HCEC 1CT (cell line): ENCODE data around the gene SRMS.
A peak's percentile ranks its signal among the peaks of the same experiment; 100 is the strongest.
"Not testable (repeated sequence)": the region's sequence is repeated elsewhere in the genome, so short reads cannot be mapped to it uniquely, and the experiment has no call there.

Source experiments
- DNase-seq: peaks from one replicate; pipeline ENCODE4 v3.0.0-alpha.2; 2017

The SRMS gene

DNA sequence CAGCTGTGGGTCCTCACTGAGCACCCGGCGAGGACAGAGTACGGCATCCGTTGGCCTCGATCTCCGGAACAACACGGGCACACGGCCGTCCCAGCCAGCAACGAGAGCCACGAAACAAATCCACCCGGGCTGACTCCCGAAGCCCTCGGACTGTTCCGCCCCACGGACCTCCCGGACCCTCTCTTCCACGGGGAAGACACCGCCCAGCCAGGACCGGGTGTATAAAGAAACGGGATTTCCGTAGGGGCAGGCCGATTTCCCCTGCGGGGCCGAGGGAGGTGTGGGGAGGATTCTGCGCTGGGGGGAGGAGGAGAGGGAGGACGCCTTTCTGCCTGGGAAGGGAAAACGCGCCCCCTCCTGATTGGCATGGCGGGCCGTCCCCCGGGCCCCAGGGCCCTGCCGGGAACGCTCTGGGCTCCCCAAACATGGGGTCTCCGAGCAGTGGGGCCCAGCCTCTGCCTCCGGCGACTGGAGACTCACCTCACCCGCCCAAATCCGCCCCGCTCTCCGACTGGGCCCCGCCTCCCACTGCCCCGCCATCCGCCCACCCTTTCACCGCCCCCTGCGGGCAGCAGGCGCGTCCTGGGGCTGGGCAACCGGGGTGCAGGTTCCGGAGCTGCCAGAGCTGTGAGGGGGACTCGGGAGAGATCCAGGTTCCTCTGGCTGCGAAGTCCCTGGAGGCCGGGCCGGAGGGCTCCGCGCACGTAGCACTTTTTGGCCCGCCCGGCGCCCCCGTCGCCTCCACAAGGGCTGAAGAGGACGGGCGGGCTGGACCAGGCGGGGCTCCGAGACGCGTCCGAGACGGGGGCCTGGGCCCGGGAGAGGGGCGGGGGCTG is 27.7 kb downstream of the SRMS start:
- DNase-seq, result peak; percentile 63

DNA sequence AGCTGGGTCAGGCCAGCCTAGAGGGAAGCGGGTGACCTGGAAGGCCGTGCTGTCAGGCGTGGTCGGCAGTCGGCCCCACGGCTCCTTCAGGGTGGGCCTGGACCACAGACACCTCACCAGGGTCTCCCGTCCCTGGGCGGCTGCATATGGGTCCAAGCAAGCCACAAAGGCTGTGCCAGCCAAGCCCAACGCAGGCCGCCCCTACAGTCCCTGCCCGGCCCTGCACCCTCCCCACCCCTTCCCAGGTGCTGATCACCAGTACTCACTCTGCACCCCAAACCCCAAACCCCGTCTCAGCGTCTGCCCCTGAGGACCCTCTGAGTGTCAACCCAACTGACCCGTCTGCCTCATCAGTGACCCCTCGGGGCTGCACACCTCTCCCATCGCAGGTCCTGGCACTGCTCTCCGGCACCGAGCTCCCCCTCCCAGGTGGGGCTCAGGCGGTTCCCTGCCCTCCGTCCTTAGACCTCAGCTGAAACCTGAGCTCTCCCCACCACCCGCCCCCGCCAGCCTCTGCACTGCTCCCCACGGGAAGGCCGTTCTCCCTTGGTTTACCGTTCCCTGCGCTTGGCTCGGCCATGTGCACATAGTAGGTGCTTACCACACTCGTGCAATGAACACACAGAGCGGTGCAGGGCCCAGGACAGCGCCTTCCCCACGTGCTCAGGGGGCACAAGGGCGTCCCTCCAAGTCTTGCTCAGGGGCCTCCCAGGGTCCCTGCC is 28.4 kb downstream of the SRMS start:
- no peak for DNase-seq

DNA sequence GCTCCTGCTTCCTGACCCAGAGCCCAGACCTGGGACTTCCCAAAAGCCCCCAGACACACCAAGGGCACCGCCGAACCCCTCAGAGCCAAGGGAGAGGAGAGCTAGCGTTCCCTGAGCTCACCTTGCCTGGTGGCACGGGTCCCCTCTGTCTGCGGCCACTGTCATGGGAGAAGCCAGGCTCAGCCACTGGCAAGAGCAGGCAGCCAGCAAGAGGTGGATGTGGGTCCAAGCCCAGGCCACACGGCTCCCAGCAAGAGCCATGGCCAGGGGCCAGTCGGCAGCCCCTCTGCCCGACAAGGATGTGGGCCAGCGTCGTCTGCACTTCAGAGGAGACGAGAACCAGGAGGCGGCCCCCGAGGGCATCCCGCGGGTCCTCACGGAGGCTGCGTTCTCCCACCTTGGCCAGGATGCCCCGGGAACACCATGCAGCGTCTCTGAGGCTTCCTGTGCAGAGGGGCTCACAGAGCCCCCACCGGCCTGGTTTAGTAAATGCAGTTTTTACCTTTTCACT is 29.1 kb downstream of the SRMS start:
- no peak for DNase-seq

DNA sequence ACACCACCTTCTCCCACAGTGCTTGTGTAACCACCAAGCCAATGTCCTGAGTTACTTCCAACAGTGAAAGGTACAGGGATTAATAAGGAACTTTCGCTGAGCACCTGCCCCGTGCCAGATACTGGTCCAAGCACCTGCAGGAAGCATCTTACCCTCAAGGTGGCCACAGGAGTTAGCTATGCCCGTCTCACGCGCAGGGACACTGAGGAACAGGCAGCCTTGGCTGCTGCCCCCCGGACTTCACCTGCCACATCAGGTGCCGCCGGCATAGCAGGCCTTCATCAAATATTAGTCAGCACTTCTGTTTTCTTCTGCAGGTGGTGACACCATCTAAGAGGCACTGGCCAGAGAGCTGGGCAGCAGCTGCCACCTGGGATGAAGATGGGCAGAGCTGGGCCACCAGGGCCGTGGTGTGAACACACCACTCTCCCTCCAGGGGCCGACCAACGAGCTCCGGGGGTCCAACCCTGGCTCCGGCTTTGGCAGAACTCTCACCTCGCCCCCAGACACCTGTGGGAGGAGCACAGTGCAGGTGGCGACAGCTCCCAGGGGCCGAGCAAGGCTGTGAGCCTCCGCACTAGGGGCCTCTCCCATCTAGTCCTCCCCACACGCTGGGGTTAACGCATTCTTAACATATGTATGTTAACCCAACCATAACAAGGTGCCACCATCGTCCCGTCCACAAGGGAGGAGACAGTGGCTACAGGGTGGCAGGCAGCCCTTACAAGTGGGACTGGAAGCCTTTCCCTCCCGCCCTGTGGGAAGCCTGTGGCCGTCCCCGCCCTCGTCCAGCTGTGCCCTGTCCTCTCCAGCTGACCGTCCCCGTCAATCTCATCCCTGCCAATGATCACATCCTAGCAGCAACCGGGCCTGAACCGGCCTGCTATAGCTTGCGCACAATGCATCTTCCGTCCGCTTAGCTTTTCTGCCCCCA is 29.9 kb downstream of the SRMS start:
- DNase-seq, result no peak

DNA sequence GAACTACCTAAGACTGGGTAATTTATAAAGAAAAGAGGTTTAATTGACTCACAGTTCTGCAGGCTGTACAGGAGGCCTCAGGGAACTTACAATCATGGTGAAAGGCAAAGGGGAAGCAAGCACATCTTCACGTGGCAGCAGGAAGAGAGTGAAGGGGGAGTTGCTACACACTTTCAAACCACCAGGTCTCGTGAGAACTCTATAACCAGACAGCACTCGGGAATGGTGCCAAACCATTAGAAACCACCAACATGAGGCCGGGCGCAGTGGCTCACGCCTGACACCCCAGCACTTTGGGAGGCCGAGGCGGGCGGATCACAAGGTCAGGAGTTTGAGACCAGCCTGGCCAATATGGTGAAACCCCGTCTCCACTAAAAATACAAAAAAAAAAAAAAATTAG is 33.0 kb downstream of the SRMS start:
- DNase-seq, result not testable (repeated sequence)

DNA sequence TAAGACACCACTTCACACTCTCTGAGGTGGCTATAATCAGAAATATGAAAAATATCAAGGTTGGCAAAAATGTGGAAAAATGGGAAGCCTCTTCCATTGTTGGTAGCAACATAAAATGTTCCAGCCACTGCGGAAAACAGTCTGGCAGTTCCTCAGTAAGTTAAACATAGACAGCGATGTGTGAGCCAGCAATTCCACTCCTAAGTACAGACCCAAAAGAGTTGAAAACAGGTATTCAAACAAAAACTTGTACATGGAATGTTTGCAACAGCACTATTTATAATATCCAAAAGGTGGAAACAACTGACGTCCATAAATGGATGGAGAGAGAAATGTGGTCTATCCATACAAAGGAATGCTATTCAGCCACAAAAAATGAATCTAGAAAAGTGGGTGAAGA is 34.3 kb downstream of the SRMS start:
- no peak for DNase-seq

DNA sequence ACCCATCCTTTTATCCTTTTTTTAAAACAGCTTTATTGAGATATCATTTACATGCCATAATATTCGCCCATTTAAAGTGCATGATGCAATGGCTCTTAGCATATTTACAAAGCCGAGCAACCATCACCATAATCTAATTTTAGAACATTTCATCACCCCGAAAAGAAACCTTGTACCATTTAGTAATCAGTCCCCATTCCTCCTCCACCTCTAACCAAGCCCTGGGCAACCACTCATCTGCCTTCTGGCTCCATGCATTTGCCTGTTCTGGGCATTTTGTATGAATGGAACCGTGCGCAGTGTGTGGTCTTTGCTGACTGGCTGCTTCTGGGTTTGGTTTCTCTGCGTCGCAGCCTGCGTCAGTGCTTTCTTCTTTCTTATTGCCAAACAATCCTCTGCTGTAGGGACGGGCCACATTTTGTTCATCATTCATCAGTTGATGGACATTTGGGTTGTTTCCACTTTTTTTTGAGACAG is 38.4 kb downstream of the SRMS start:
- DNase-seq, result no peak

DNA sequence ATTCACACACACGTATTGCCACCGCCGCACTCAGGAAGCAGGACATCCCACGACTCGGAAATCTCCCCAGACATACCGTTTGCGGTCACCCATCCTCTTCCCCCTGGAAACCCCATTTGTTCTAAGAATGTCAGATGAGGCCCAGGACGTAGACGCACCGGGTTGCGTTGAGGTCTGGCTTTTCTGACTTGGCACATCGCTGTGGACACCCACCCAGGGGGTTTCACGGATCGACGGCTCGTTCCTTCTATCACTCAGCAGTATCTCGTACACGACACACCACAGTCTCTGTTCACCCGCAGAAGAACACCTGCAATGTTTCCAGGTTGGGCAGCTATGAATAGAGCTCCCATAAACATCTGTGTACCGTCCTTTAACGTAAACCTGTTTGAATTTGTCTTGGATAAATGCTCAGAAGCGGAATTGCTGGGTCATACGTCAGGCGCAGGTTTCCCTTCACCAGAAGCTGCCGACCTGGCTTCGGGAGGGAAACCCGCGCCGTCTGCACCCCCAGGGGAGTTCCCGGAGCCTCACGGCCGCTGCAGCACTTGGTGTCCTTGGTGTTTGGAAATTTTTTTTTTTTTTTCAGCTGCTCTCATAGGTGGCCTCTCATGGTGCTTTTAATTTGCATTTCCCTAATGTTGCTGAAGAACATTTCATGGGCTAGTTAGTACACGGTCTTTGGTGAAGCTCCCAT is 39.3 kb downstream of the SRMS start:
- no peak for DNase-seq

DNA sequence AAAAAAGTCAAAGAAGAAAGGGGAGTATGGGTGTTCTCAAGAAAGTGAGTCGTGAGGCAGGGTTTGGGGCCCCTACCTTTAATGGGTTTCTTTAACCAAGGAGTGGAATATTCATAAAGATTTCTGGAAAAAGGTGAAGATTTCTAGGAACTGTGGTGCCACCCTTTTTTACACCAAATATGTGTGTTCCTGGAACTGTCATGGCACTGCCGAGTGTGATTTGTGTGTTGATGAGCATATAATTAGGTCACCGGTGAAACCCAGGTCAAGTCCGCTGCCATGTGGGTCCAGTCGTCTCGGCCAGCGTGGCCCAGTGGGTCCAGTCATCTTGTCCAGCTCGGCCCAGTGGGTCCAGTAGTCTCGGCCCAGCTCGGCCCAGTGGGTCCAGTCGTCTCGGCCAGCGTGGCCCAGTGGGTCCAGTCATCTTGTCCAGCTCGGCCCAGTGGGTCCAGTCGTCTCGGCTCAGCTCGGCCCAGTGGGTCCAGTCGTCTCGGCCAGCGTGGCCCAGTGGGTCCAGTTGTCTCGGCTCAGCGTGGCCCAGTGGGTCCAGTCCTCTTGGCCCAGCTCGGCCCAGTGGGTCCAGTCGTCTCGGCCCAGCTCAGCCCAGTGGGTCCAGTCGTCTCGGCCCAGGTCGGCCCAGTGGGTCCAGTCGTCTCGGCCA is 40.3 kb downstream of the SRMS start:
- no peak for DNase-seq

DNA sequence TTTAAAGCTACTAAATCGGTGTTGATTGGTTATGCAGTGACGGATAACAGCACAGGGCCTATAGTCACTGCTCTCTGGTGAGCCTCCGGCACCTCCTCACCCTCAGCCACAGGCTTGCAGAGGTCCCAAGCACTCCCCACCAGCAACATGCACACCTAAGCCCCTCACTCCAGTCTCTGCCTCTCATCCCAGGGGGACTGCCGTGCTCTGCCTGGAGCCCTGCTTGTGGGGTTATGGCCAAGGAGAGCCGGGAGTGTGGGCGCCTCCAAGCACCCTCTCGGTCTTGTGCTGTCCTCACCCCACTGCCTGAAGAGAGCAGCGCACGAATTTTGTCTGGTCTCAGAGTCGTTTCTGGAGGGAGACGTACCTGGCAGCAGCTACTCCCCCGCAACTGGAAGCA is 41.8 kb downstream of the SRMS start:
- no peak for DNase-seq

DNA sequence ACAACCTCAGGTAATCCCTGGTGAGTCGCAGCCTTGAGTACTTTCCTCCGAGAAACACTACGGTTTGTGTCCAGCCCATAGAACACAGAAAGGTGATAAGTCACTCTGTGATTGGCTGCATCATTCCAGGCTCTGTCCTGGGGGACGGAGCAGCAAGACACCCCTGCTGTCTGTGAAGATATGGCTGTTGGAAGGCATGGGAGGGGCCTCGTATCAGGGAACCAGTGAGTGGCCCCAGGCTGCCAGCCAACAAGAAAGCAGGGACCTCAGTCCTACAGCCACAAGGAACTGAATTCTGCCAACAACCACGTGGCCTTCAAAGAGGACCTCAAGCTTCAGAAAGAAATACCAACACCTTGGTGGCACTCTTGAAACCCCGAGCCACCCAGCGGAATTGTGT is 42.3 kb downstream of the SRMS start:
- no peak for DNase-seq

DNA sequence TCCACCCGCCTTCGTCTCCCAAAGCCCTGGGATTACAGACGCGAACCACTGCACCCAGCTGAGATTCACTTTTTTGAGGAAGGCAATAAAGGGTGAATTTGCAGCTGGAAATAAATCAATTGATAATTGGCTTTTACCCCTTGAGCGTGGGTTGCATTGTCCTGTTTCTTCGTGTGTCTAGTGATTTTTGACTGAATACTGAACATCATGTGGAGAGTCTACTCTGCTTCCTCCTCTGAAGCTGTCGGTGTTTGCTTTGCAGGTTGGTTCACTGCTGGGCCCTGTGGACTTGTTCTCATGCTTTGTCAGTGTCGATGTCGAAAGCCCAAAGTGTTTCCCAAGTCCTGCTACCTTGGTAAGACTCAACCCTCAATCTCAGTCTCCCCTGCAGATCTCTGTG is 42.9 kb downstream of the SRMS start:
- DNase-seq, result no peak

DNA sequence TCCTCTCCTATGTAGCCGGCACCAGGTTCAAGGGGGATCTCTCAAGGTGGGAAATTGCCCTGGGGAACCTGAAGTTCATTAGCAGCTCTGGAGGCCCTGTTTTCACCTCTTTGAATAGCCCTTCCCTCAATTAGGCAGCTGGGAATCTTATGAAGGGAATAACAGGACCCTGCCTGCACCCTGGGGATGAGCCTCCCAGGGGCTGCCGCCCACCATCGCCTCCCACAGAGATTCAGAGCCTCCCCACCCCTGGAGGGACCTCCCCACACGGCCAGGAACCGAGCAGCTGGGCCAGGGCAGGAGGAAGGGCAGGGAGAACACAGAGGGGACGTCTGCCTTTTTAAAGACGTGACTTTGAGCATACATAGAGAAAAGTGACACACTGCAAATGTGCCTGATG is 44.0 kb downstream of the SRMS start:
- no peak for DNase-seq

DNA sequence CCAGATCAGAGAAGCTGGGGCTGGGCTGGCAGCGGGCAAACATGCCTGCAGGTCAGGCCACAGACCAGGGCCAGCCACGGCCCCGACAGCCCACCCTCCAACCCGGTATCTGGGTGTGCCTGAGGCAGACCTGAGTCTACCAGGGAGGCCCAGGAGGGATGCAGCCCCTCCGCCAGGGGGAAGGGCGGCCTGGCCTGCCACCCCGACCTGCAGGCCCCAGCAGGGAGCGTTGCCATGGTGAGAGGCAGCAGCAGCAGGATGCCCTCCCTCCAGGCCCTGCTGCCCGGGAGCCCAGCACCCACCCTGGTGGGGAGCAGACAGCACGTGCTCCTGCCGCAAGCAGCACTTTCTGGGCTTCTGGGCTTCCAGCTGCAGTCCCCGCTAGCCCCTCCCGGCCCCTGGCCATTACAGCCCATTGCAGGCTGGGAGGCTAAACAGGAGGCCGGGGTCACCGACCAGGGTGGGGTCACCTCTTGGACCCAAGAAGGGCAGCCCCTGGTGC is 44.8 kb downstream of the SRMS start:
- no peak for DNase-seq

DNA sequence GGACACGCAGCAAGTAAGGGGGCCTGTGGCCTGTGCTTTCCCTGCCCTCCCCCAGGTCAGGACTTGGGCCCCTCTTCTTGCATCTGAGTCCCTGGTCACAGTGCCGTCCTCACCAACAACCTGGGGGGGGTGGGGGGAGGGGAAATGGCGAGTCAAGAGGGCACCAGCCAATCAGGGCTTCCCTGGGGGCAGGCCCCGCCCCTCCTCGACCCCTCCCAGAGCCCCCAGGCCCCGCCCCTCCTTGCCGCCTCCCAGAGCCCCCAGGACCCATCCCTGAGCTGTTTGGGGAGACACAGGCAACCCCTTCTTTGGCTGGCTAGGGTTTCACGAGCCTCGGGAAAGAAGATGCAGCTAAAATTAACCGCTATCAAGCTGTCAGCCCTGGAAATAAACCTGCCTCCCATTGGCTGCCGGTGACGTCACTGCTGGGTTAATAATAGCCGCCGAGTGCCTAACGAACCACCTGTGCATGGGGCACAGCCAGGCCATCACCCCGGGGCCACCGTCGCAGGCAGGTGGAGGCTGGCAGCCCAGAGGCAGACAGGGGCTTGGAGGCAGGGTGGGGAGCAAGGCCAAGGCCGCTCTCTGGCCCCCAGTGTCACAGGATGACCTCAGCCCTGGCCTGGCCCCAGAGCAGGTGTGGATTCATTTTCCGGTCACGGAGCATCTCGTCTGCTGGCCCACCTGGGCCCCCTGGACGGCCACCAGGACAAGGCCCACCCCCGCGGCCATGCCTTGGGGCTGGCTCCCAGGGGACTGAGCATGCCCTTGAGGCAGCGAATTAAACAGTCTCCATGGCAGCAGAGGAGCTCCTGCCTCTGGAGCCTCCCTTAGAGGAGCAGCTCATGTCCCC is 45.5 kb downstream of the SRMS start:
- no peak for DNase-seq

DNA sequence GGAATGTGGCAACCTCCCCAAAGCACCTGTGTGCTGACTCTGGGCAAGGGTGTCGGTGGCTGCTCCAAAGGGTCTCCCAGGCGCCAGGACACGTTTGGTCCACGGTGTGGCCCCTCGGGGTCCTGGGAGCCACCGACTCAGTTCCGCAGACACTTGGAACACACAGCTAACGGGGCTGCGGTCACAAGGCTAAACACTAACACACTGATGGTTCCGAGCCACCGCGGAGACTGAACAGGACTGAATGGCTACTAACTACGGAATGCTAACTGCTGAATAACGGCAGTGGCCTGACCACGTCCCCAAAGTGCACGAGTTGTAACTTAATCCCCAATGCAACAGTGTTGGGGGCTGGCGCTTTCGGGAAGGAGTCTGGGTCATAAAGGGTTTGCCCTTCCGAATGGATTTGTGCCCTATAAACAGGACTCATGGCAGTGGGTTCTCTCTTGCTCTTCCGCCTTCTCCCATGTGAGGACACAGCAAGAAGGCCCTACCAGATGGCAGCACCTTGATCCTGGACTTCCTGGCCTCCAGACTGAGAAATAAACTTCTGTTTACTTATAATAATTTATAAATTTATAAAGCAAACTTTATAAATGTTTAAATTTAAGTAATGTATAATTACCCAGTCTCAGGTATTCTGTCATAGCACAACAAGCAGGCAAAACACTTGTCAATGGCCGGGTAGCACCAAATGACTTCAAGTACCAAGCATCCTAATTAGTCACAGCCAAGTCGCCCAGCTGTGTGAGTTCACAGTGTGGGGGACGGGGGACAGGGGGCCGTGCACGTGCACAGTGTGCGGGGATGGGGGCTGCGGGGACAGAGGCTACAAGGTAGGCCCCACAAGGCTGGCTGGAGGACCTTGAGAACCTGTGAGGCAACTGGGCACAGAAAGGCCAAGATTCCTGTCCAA is 46.4 kb downstream of the SRMS start:
- no peak for DNase-seq

DNA sequence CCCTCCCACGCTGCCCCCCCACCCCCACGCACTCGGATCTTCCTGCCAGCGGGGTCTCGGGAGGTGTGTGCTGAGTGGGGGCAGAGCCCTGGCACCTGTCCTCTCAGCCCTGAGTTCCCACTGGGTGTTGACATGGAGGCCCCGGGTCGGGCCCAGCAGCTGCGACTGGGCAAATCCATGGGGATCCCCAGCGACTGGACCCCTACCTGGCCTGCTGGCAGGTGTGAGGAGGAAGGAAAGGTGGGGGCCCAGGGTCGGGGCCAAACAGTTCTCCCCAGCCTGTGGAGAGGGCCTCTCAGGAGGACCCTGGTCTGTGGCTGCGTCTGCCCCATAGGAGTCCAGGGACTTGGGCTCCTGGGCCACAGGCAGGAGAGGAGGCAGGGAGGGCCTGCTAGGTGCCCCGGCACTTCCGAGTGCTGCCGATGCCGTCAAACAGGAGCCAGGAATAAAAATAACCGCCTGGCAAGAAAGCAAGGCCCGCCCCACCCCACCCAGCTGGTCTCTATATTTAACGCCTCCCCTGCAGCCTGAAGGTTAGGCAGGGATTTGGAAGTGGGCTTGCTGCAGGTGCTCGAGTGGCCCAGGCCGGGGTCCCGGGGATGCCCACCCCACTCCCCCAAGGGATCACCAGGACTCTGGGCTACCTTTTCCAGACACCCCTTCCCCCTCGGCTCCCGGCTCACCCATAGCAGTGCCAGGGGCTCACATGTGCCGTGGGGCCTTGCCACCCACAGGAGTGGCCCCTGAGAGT is 47.2 kb downstream of the SRMS start:
- no peak for DNase-seq

DNA sequence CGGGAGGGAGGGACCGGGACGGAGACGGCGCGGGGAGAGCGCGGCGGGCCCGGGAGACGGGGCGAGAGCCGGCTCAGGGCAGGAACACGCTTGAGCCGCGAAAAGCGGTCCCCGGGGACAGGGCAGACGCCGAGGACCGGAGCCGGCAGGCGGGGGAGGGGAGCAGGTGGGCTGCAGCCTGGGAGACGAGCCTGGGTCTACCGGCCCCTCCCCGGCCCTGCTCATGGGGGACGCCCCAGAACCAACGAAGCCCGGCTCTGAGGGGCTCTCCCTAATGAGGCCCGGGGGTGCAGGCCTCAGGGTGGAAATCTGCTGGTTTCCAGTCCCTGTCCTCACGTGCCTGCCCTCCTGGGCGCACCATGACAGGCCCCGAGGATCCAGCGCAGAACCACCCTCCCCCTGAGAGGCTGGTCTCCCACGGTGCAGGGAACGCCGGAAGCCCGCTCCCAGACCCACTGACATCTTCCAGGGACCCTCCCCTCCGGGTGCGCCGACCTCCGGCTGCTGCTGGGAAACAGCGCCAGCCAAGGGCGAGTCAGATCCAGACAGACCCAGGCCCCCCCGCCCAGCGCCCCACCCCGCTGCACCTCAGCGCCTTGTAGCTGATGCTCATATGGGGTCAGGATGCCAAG is 48.1 kb downstream of the SRMS start:
- no peak for DNase-seq
